GM12801 (cell line): ENCODE measurements around the gene CPLANE2.

Experiments
- CTCF ChIP-seq: IDR thresholded peaks from one replicate; pipeline ENCODE4 v1.5.1; 2011; ENCODE audit warnings: control low read depth; ENCODE audit not compliant: insufficient read length; ENCODE audit errors: extremely low read depth

Gene CPLANE2

DNA sequence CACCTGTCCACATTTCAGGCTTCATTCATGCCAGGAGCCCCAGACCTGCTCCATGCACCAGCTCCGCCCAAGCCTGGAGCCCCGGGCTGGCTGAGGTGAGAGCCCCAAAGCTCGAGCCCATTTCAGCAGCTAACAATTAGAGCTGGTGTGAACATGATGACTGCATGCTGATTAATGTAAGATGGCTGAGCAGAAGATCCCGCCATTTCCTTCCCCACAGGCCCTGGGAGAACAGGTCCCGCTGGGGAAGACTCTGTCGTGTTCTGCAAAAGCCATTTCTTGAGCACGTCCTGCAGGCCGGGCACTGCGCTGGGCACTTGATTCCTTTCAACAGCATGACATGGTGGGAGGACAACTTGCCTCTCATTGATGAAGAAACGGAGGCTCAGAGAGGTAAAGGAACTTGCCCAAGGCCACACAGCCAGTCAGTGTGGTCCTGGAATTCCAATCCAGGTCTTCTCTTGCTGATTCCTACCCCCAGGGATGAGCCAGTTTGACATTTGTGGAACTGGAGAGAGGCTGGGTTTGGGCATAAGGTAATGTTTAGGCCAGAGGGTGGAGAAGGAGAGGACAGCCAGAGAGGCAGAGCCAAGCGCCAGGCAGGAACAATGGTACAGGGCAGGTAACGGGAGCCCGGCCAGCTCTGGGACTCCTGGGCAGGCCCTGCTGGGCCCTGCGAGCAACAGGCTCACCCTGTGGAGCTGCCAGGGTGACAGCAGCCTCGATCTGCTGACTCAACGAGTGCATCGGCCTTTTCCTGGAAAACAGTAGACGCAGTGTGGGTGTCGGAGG, 53.0 kb downstream of the CPLANE2 start:
- no peak for TF ChIP-seq CTCF

GRCh38 chr1:16183179-16183578, 53.8 kb downstream of the CPLANE2 start:
- TF ChIP-seq CTCF: no peak

DNA sequence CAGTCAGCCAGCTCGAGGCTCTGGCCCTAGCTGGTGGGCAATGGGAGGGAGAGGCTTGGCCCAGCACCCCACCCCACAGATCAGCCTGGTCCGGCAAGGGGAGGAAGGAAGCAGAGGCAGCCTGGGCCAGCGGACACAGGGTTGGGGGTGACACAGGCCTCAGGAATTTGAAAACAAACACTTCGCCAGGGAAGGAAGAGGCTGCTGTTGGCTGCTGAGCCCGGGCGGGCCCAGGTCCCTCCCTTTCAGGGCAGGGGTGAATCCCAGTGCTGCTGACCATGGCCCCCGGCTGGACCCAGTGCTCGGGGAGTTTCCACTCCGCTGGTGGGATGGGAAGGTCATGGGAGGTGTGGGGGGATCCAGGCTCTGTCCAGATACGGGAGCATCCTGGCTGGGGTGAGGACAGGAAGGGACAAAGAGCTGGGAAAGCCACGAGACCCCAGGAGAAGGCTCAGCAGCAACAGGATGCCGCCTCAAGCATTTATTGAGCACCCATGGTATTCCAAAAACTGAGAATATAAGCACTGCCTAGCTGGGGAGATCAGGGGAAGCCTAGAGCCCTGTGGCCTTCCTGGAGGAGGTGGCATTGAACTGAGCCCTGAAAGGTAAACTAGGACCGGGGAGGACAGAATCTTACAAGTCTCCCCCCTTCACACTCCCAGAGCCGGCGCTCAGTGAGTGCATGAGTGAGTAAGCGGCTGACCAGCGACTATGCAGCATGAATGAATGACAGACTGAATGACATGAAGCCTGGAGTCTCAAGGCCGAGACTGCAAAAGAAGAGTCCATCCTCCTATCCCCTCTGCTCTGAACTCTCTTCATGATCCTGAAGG, 54.9 kb downstream of the CPLANE2 start:
- TF ChIP-seq CTCF: no peak
